ENCODE results near the gene SPG21.

SPG21 gene

DNA sequence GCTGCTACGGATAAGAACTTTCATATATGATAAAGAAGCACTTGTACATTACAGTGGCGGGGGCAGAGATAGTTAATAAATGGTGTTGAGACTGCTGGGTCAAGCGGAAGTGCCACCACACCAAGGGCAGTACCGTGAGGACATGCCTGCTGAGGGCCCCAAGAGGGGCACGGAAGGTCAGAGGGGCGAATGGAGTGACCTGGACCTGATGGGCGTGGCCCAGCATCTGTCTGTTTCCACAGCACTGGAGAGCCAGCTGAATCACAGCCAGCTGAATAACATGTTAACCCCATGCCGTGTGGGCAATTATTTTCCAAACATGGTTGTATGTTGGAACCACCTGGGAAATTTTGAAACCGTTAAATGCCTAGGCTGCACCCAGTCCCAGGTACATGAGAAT lies 40.8 kb downstream of the SPG21 start:
- H3K79me2 ChIP-seq (ENCODE audit: control insufficient read depth, low read length) = no peaks in the 10 kb centered on the region
- no peaks in the 10 kb centered on the region for H3K9me3 ChIP-seq (ENCODE audit: control insufficient read depth, insufficient read depth, low read length)
- no peaks in the 10 kb centered on the region for H3K9me2 ChIP-seq (replicated peaks; ENCODE audit: control insufficient read depth, low read length)
- no peaks in the 10 kb centered on the region for H4K20me1 ChIP-seq (ENCODE audit: control insufficient read depth, insufficient read depth, low read depth, low read length)
- H3K4me3 ChIP-seq (ENCODE audit: low read length) = no peak overlapping the region
- no peaks in the 10 kb centered on the region for H3K4me1 ChIP-seq (ENCODE audit: control insufficient read depth, low read length)
- H3K4me2 ChIP-seq (ENCODE audit: low read length) = no peak overlapping the region
- no peak for TF ChIP-seq CTCF (IDR thresholded peaks at IDR 0.05; ENCODE audit: low read depth, low read length, poor library complexity, severe bottlenecking)
- no peak for TF ChIP-seq EZH2phosphoT487 (IDR thresholded peaks at IDR 0.05; ENCODE audit: borderline replicate concordance, low read length)
- no peaks in the 10 kb centered on the region for H3K36me3 ChIP-seq (ENCODE audit: control insufficient read depth, low read length)
- peaks cover 23% of the 10 kb centered on the region for H3F3A ChIP-seq (ENCODE audit: control insufficient read depth, insufficient read depth)
- no peaks in the 10 kb centered on the region for H3K27me3 ChIP-seq (ENCODE audit: control insufficient read depth, low read length)
- no peak overlapping the region for H3K27ac ChIP-seq (ENCODE audit: low read depth, low read length)

GRCh38 chr15:64947211-64947610 lies 42.5 kb downstream of the SPG21 start:
- Histone ChIP-seq H3K4me3 (ENCODE audit: low read length) (no peak overlapping the region), H3K27ac (ENCODE audit: low read depth, low read length) (no peak overlapping the region), H3K9me2 (replicated peaks; ENCODE audit: control insufficient read depth, low read length) (no peaks in the 10 kb centered on the region), H3K36me3 (ENCODE audit: control insufficient read depth, low read length) (no peaks in the 10 kb centered on the region), H4K20me1 (ENCODE audit: control insufficient read depth, insufficient read depth, low read depth, low read length) (no peaks in the 10 kb centered on the region), H3K27me3 (ENCODE audit: control insufficient read depth, low read length) (no peaks in the 10 kb centered on the region), H3F3A (ENCODE audit: control insufficient read depth, insufficient read depth) (peaks cover 16% of the 10 kb centered on the region), H3K4me2 (ENCODE audit: low read length) (no peak overlapping the region), H3K4me1 (ENCODE audit: control insufficient read depth, low read length) (no peaks in the 10 kb centered on the region), H3K9me3 (ENCODE audit: control insufficient read depth, insufficient read depth, low read length) (no peaks in the 10 kb centered on the region), H3K79me2 (ENCODE audit: control insufficient read depth, low read length) (no peaks in the 10 kb centered on the region)
- no peak for TF ChIP-seq EZH2phosphoT487 (IDR thresholded peaks at IDR 0.05; ENCODE audit: borderline replicate concordance, low read length)
- TF ChIP-seq CTCF (IDR thresholded peaks at IDR 0.05; ENCODE audit: low read depth, low read length, poor library complexity, severe bottlenecking) = no peak

GRCh38 chr15:64944961-64945360 lies 44.8 kb downstream of the SPG21 start:
- Histone ChIP-seq H3K27me3 (ENCODE audit: control insufficient read depth, low read length) (no peaks in the 10 kb centered on the region), H3F3A (ENCODE audit: control insufficient read depth, insufficient read depth) (no peaks in the 10 kb centered on the region), H3K4me2 (ENCODE audit: low read length) (no peak overlapping the region), H3K27ac (ENCODE audit: low read depth, low read length) (no peak overlapping the region), H3K4me3 (ENCODE audit: low read length) (no peak overlapping the region), H4K20me1 (ENCODE audit: control insufficient read depth, insufficient read depth, low read depth, low read length) (no peaks in the 10 kb centered on the region), H3K36me3 (ENCODE audit: control insufficient read depth, low read length) (no peaks in the 10 kb centered on the region), H3K9me3 (ENCODE audit: control insufficient read depth, insufficient read depth, low read length) (no peaks in the 10 kb centered on the region), H3K79me2 (ENCODE audit: control insufficient read depth, low read length) (no peaks in the 10 kb centered on the region), H3K9me2 (replicated peaks; ENCODE audit: control insufficient read depth, low read length) (no peaks in the 10 kb centered on the region), H3K4me1 (ENCODE audit: control insufficient read depth, low read length) (no peaks in the 10 kb centered on the region)
- TF ChIP-seq EZH2phosphoT487 (IDR thresholded peaks at IDR 0.05; ENCODE audit: borderline replicate concordance, low read length) = no peak
- no peak for TF ChIP-seq CTCF (IDR thresholded peaks at IDR 0.05; ENCODE audit: low read depth, low read length, poor library complexity, severe bottlenecking)

Data from DOHH2 (cell line).